Loucy (cell line): Measurements from ENCODE around the gene AKAP13.
A peak's percentile ranks its signal among the peaks of the same experiment; 100 is the strongest.

Experiments used
- H2AFZ ChIP-seq: fragments of 200-600 bp; sonication (generic); 2 replicates; pipeline ENCODE4 v1.6.0; 2016; ENCODE audit warnings: antibody characterized with exemption, mild to moderate bottlenecking, low read length, moderate library complexity
- H3F3A ChIP-seq: fragments of 200-600 bp; 2 replicates; pipeline ENCODE4 v1.6.0; 2016; ENCODE audit warnings: antibody characterized with exemption, low read depth, mild to moderate bottlenecking
- H3K27me3 ChIP-seq: fragments of 200-600 bp; sonication (generic); 2 replicates; pipeline ENCODE4 v1.6.1; 2014; ENCODE audit warnings: low read length, mild to moderate bottlenecking; ENCODE audit not compliant: insufficient read depth, poor library complexity, severe bottlenecking
- H3K36me3 ChIP-seq: fragments of 200-600 bp; sonication (generic); 2 replicates; pipeline ENCODE4 v1.6.1; 2016; ENCODE audit warnings: low read length; ENCODE audit not compliant: insufficient read depth
- H3K4me1 ChIP-seq: fragments of 200-600 bp; sonication (generic); 2 replicates; pipeline ENCODE4 v1.5.1; 2014; ENCODE audit warnings: low read length, mild to moderate bottlenecking; ENCODE audit not compliant: insufficient read depth, poor library complexity, severe bottlenecking
- H3K4me2 ChIP-seq: fragments of 200-600 bp; sonication (generic); 2 replicates; pipeline ENCODE4 v1.6.0; 2014; ENCODE audit warnings: antibody characterized with exemption, low read length, low read depth, mild to moderate bottlenecking; ENCODE audit not compliant: poor library complexity, severe bottlenecking
- H3K4me3 ChIP-seq: fragments of 200-600 bp; sonication (generic); 2 replicates; pipeline ENCODE4 v1.5.1; 2014; ENCODE audit warnings: low read length, mild to moderate bottlenecking, mixed read lengths; ENCODE audit not compliant: poor library complexity, severe bottlenecking
- H3K79me2 ChIP-seq: fragments of 200-600 bp; sonication (generic); 2 replicates; pipeline ENCODE4 v1.6.1; 2014; ENCODE audit warnings: low read length; ENCODE audit not compliant: insufficient read depth
- H3K9ac ChIP-seq: fragments of 200-600 bp; sonication (generic); 2 replicates; pipeline ENCODE4 v1.6.0; 2014; ENCODE audit warnings: mild to moderate bottlenecking, low read depth, low read length, moderate library complexity; ENCODE audit not compliant: poor library complexity, severe bottlenecking
- H3K9me2 ChIP-seq: fragments of 200-600 bp; sonication (generic); replicated peaks from 2 replicates; pipeline ENCODE4 v1.6.1; 2016; ENCODE audit warnings: low read depth, low read length, mixed read lengths
- H3K9me3 ChIP-seq: fragments of 200-600 bp; sonication (generic); 2 replicates; pipeline ENCODE4 v1.6.1; 2014; ENCODE audit warnings: mild to moderate bottlenecking, antibody characterized with exemption, low read length, low read depth; ENCODE audit not compliant: insufficient read depth
- H4K20me1 ChIP-seq: fragments of 200-600 bp; sonication (generic); 2 replicates; pipeline ENCODE4 v1.6.0; 2014; ENCODE audit warnings: antibody characterized with exemption, low read length, mild to moderate bottlenecking; ENCODE audit not compliant: insufficient read depth, poor library complexity, severe bottlenecking
- EZH2phosphoT487 ChIP-seq: fragments of 200-600 bp; IDR thresholded peaks from 2 replicates; pipeline ENCODE4 v1.6.1; 2018; ENCODE audit warnings: antibody characterized with exemption, mild to moderate bottlenecking, moderate library complexity, borderline replicate concordance
- TF ChIP-seq, protein P1 (sequence below): fragments of 200-600 bp; sonication (generic); conservative IDR thresholded peaks from 2 replicates; pipeline ENCODE4 v1.5.1; 2014; ENCODE audit warnings: mild to moderate bottlenecking, antibody characterized with exemption, low read length

The AKAP13 gene

DNA sequence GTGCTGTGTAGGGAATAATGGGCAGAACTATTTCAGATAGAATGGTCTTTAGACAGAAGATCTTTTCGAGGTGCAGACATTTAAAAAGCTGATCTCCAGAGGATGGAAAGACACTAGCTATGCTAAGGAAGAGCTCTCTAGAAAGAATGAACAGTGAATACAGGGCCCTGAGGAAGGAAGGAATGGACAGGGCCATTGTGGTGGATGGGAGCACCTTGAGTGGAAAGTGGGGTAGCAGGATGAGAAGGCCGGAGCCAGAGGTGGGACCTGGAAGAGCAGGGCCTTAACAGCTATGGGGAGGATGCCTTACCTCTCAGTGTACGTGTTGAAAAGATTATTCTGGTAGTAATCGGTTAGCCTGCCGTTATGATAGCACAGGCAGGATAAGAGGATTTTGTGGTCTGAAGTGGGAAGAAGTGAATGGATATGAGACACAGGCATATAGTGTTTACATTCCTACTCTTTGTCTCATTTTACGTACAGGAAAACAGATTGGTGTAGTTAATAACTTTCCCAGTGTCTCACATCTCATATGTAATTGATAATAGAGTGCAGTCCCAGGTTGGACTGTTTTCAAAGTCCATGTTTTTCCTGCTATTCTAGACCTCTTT is 241.9 kb downstream of the AKAP13 start:
- Histone ChIP-seq H3K4me1 (peaks cover 94% of the 10 kb centered on the region), H4K20me1 (no peaks in the 10 kb centered on the region), H3K4me2 (peak overlapping the region; percentile 93), H2AFZ (no peak overlapping the region), H3K9me3 (no peaks in the 10 kb centered on the region), H3K9ac (peak overlapping the region; percentile 70), H3K4me3 (peak overlapping the region; percentile 69), H3K79me2 (peaks cover 83% of the 10 kb centered on the region), H3F3A (peaks cover 20% of the 10 kb centered on the region; the same call in 1 of the 2 replicates), H3K27me3 (no peaks in the 10 kb centered on the region), H3K36me3 (peaks cover 9% of the 10 kb centered on the region; the same call in 1 of the 2 replicates), H3K9me2 (no peaks in the 10 kb centered on the region)
- TF ChIP-seq, protein P1, sequence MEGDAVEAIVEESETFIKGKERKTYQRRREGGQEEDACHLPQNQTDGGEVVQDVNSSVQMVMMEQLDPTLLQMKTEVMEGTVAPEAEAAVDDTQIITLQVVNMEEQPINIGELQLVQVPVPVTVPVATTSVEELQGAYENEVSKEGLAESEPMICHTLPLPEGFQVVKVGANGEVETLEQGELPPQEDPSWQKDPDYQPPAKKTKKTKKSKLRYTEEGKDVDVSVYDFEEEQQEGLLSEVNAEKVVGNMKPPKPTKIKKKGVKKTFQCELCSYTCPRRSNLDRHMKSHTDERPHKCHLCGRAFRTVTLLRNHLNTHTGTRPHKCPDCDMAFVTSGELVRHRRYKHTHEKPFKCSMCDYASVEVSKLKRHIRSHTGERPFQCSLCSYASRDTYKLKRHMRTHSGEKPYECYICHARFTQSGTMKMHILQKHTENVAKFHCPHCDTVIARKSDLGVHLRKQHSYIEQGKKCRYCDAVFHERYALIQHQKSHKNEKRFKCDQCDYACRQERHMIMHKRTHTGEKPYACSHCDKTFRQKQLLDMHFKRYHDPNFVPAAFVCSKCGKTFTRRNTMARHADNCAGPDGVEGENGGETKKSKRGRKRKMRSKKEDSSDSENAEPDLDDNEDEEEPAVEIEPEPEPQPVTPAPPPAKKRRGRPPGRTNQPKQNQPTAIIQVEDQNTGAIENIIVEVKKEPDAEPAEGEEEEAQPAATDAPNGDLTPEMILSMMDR: no peak
- no peak for TF ChIP-seq EZH2phosphoT487

DNA sequence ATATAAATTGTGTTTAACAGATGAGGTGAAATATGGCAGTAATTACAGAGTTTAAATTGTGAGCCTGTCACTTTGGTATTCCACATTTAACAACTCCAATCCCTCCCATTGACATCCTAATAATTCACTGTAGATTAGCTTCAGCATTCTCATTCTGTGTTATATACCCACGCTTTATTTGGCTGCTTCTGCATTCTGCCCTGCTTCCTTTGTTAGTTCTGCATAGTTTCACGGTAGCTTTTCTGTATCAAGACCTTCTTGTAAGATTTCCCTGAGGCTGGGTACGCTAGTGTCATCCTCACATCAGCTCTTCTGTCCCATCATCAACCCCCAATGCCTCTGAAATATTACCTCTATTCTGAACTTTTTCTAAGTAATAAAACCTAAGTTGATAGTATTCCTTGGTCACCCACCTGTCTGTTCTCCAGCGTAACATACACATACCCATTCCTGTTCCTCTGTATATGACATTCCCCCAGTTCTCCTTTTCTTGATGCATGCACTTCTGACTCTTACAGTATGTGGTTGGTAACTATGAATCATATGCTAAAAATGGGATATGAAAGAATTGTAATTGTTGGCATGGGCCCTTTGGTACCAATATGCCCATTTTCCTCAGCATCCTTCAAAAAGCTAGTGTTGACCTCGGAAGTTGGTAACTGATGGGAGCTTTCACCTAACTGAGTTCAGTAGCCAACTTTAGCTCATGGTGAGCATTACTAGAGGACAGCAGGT is 243.1 kb downstream of the AKAP13 start:
- no peaks in the 10 kb centered on the region for H4K20me1 ChIP-seq
- no peaks in the 10 kb centered on the region for H3K9me2 ChIP-seq
- no peaks in the 10 kb centered on the region for H3K27me3 ChIP-seq
- TF ChIP-seq, protein P1: no peak
- no peak for TF ChIP-seq EZH2phosphoT487
- H3K4me3 ChIP-seq: peak overlapping the region; percentile 69
- H3K4me1 ChIP-seq: peaks cover 96% of the 10 kb centered on the region
- H3K9me3 ChIP-seq: no peaks in the 10 kb centered on the region
- H3K36me3 ChIP-seq: peaks cover 9% of the 10 kb centered on the region; the same call in 1 of the 2 replicates
- H3F3A ChIP-seq: peaks cover 20% of the 10 kb centered on the region; the same call in 1 of the 2 replicates
- no peak overlapping the region for H2AFZ ChIP-seq
- H3K4me2 ChIP-seq: peak overlapping the region; percentile 93
- H3K79me2 ChIP-seq: peaks cover 82% of the 10 kb centered on the region
- H3K9ac ChIP-seq: peak overlapping the region; percentile 70

DNA sequence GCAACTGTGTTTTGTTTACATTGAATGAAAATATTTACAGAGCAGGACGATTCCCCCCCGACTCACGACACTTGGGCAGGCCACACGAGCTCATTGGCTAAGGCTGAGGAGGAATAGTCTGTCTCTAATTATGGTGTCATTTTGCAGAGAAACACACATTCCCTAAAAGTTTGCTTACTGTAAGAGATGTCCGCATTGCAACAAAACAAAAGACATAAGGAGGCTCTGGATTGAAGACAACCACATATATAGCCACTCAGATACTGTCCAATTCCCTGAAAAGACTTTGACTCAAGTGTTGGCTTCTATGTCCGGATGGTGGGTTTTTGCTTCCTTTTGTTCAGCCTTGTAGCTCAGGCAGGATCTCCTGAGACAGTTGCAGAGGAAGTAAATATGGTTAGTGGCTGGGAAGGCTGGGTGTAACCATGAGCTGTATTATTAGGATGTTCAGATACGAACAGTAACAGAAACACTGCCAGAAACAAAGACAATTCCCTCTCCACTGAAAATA is 243.9 kb downstream of the AKAP13 start:
- Histone ChIP-seq H2AFZ (no peak overlapping the region), H3K9me3 (no peaks in the 10 kb centered on the region), H3K4me1 (peaks cover 96% of the 10 kb centered on the region), H4K20me1 (no peaks in the 10 kb centered on the region), H3F3A (peaks cover 20% of the 10 kb centered on the region; the same call in 1 of the 2 replicates), H3K79me2 (peaks cover 87% of the 10 kb centered on the region), H3K9ac (peak overlapping the region; percentile 70), H3K4me2 (peak overlapping the region; percentile 93), H3K36me3 (peaks cover 9% of the 10 kb centered on the region; the same call in 1 of the 2 replicates), H3K9me2 (no peaks in the 10 kb centered on the region), H3K4me3 (peak overlapping the region; percentile 69), H3K27me3 (no peaks in the 10 kb centered on the region)
- no peak for TF ChIP-seq EZH2phosphoT487
- TF ChIP-seq, protein P1: no peak
